Uterus (tissue), 4 donors: ENCODE measurements around the gene KIAA1586. TPM values are rescaled to one million over a fixed set of nuclear protein-coding genes. Genes with fewer than 3 reads are reported as not detected.
A peak's percentile ranks its signal among the peaks of the same experiment; 100 is the strongest.

ENCODE experiments used
- DNase-seq, 2 donors: peaks; one replicate each; pipeline ENCODE4 v3.0.0-alpha.2; 2019 to 2020
- H3K27ac ChIP-seq, 2 donors: fragments of 200-600 bp; sonication (generic); 1 replicate in 1 of 2; 2 replicates in 1 of 2; pipeline ENCODE4 v1.5.1; 2016 to 2018
- H3K27me3 ChIP-seq, 2 donors: fragments of 200-600 bp; sonication (generic); one replicate each; pipeline ENCODE4 v1.5.1; 2018 to 2019; ENCODE audit warnings: control low read depth in 1 of 2
- H3K36me3 ChIP-seq, 2 donors: fragments of 200-600 bp; sonication (generic); one replicate each; pipeline ENCODE4 v1.5.1; 2019; ENCODE audit warnings: control low read depth in 1 of 2
- H3K4me1 ChIP-seq, 2 donors: fragments of 200-600 bp; sonication (generic); one replicate each; pipeline ENCODE4 v1.5.1; 2018 to 2019; ENCODE audit warnings: control low read depth in 1 of 2
- H3K4me3 ChIP-seq, 2 donors: fragments of 200-600 bp; sonication (generic); 1 replicate in 1 of 2; 2 replicates in 1 of 2; pipeline ENCODE4 v1.5.1; 2018 to 2019; ENCODE audit warnings: mild to moderate bottlenecking in 1 of 2
- H3K9me3 ChIP-seq, 2 donors: fragments of 200-600 bp; sonication (generic); one replicate each; pipeline ENCODE4 v1.5.1; 2019; ENCODE audit warnings: control low read depth in 1 of 2
- POLR2A ChIP-seq, 2 donors: fragments of 450-650 bp; IDR thresholded peaks; one replicate each; pipeline ENCODE4 v1.6.1; 2016; ENCODE audit warnings: antibody characterized with exemption in 2 of 2, mild to moderate bottlenecking in 1 of 2, moderate library complexity in 1 of 2
- intact Hi-C: fragments of 100-400 bp; cut with DNase I; formaldehyde crosslinking; loops from one replicate; pipeline ENCODE4 v1.15.1; 2023; ENCODE audit warnings: low total_unique reads
- total RNA-seq, 4 donors: library from RNA; depleted of rRNA in 3 of 4; stranded (reverse); fragments of >200 nt in 3 of 4; gene quantifications; one replicate each; pipeline versions ENCODE4 v1.1.0 to v1.2.4, GENCODE V29; 2014 to 2023
- TF ChIP-seq, protein P1 (sequence below), 4 experiments: fragments of 200-600 bp in 2 of 4; fragments of 450-650 bp in 2 of 4; sonication (generic) in 2 of 4; IDR thresholded peaks; one replicate each; pipeline ENCODE4 v1.5.1; 2016 to 2019; ENCODE audit warnings: antibody characterized with exemption in 4 of 4, mild to moderate bottlenecking in 2 of 4, moderate library complexity in 1 of 4
- donor health status: DM: yes; HTN: yes; CAD: no.

KIAA1586 gene
- total RNA-seq, 4 donors from 2014 or later, result 18.5 to 60.3 (median 28.9) TPM

- no peak overlapping the region for H3K4me3 ChIP-seq
- no peaks in the 10 kb centered on the region for H3K9me3 ChIP-seq
- H3K36me3 ChIP-seq, result no peaks in the 10 kb centered on the region
- no peak overlapping the region for H3K27ac ChIP-seq
- intact Hi-C loops, result no loop called here
- no peak for DNase-seq
- H3K4me1 ChIP-seq, result no peaks in the 10 kb centered on the region
- no peak for TF ChIP-seq POLR2A (IDR thresholded peaks at IDR 0.05)
- TF ChIP-seq, protein P1, sequence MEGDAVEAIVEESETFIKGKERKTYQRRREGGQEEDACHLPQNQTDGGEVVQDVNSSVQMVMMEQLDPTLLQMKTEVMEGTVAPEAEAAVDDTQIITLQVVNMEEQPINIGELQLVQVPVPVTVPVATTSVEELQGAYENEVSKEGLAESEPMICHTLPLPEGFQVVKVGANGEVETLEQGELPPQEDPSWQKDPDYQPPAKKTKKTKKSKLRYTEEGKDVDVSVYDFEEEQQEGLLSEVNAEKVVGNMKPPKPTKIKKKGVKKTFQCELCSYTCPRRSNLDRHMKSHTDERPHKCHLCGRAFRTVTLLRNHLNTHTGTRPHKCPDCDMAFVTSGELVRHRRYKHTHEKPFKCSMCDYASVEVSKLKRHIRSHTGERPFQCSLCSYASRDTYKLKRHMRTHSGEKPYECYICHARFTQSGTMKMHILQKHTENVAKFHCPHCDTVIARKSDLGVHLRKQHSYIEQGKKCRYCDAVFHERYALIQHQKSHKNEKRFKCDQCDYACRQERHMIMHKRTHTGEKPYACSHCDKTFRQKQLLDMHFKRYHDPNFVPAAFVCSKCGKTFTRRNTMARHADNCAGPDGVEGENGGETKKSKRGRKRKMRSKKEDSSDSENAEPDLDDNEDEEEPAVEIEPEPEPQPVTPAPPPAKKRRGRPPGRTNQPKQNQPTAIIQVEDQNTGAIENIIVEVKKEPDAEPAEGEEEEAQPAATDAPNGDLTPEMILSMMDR (IDR thresholded peaks at IDR 0.05), result peak; percentile 30 to 57 (median 42)
- no peaks in the 10 kb centered on the region for H3K27me3 ChIP-seq
Observed at GRCh38 chr6:57021086-57021720, 25.3 kb upstream of the KIAA1586 start.

DNA sequence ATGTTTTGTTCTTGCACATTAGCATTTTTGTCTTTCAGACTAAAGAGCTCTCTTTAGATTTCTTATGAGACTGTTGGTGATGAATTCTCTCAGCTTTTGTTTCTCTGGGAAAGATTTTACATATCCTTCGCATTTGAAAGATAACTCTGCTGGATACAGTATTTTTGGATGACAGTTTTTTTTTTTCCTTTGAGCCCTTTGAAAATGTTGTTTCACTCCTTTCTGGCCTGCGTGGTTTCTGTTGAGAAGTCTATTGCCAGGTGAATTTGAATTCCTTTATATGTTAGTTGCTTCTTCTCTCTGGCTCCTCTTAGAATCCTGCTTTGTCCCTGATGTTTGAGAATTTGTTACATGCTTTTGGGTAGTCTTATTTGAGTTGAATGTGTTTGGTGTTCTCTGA lies 22.2 kb upstream of the KIAA1586 start:
- no peak overlapping the region for H3K4me3 ChIP-seq
- H3K27me3 ChIP-seq, result no peaks in the 10 kb centered on the region
- no peaks in the 10 kb centered on the region for H3K36me3 ChIP-seq
- no peak for DNase-seq
- H3K9me3 ChIP-seq, result no peaks in the 10 kb centered on the region
- no peaks in the 10 kb centered on the region for H3K4me1 ChIP-seq
- TF ChIP-seq POLR2A (IDR thresholded peaks at IDR 0.05), result no peak
- TF ChIP-seq, protein P1 (IDR thresholded peaks at IDR 0.05), result no peak
- H3K27ac ChIP-seq, result no peak overlapping the region
- intact Hi-C loops, result no loop called here

- H3K4me3 ChIP-seq, result no peak overlapping the region
- H3K36me3 ChIP-seq, result no peaks in the 10 kb centered on the region
- H3K27ac ChIP-seq, result no peak overlapping the region
- DNase-seq, result no peak
- TF ChIP-seq, protein P1 (IDR thresholded peaks at IDR 0.05), result no peak
- TF ChIP-seq POLR2A (IDR thresholded peaks at IDR 0.05), result no peak
- H3K4me1 ChIP-seq, result no peaks in the 10 kb centered on the region
- H3K27me3 ChIP-seq, result no peaks in the 10 kb centered on the region
- H3K9me3 ChIP-seq, result no peaks in the 10 kb centered on the region
- intact Hi-C loops, result no loop called here
Observed at GRCh38 chr6:57024775-57025174, 21.7 kb upstream of the KIAA1586 start.

DNA sequence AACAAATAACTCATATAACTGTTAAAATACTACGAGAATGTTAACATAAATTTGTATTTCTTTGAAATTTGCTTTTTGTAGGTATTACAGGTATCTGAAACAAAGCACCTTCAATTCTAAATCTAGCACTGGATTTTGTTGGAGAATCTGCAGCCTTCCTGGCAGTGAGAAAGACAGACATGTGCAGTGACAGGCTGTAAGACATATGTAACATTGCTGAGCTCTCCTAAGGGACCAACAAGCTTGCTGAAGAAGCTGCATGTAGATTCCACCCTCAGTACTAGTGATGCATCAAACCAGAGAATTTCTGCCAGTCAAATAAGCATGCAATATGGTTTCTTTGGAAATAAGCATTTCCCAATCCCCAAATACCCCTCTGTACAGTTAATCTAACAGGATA lies 20.5 kb upstream of the KIAA1586 start:
- H3K36me3 ChIP-seq, result no peaks in the 10 kb centered on the region
- no peaks in the 10 kb centered on the region for H3K27me3 ChIP-seq
- H3K4me3 ChIP-seq, result no peak overlapping the region
- no peak overlapping the region for H3K27ac ChIP-seq
- H3K4me1 ChIP-seq, result no peaks in the 10 kb centered on the region
- no peak for TF ChIP-seq POLR2A (IDR thresholded peaks at IDR 0.05)
- TF ChIP-seq, protein P1 (IDR thresholded peaks at IDR 0.05), result no peak
- H3K9me3 ChIP-seq, result no peaks in the 10 kb centered on the region
- DNase-seq, result no peak
- intact Hi-C loops, result no loop called here

DNA sequence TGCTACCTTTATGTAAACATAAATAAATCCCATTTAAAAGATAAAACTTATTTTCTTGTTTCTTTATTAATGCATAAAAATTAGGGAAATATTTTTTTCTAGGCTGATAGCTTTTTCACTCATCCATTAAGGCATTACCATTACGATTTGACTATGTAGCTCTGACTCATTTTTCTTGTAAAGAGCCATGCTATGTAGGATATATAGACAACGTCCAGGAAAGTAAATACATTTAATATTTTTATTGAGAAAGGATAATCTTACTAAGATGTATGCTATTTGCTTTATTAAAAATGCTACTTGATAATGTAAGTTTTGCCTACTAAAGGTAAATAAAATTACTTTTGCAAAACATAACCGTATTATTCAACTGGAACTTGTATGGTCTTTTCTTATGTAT lies 19.2 kb upstream of the KIAA1586 start:
- no peak for DNase-seq

More for the DNA sequence above, 19.2 kb upstream of the KIAA1586 start:
- Histone ChIP-seq H3K36me3 (no peaks in the 10 kb centered on the region), H3K27me3 (no peaks in the 10 kb centered on the region), H3K27ac (no peak overlapping the region), H3K9me3 (no peaks in the 10 kb centered on the region), H3K4me1 (no peaks in the 10 kb centered on the region), H3K4me3 (no peak overlapping the region)
- intact Hi-C loops, result no loop called here
- no peak for TF ChIP-seq POLR2A (IDR thresholded peaks at IDR 0.05)
- TF ChIP-seq, protein P1 (IDR thresholded peaks at IDR 0.05), result no peak
